Neural cell (in vitro differentiated cells): Measurements from ENCODE around the gene HIC1.

Experiments
- EP300 ChIP-seq: fragments of 450-650 bp; conservative IDR thresholded peaks from 2 replicates; pipeline ENCODE4 v1.6.1; 2014; ENCODE audit warnings: antibody characterized with exemption, mild to moderate bottlenecking, moderate library complexity; ENCODE audit not compliant: poor library complexity, severe bottlenecking
- EZH2 ChIP-seq: fragments of 200-600, 300-800 bp; shearing (Covaris generic), sonication (generic); IDR thresholded peaks from 2 replicates; pipeline ENCODE4 v1.6.1; 2014; ENCODE audit warnings: antibody characterized with exemption, low read length, borderline replicate concordance, mild to moderate bottlenecking; ENCODE audit not compliant: insufficient read depth, poor library complexity, severe bottlenecking
- POLR2AphosphoS5 ChIP-seq: IDR thresholded peaks from 2 replicates; pipeline ENCODE4 v1.6.1; 2012
- REST ChIP-seq: IDR thresholded peaks from 2 replicates; pipeline ENCODE4 v1.6.1; 2012; ENCODE audit warnings: borderline replicate concordance
- TAF1 ChIP-seq: IDR thresholded peaks from 2 replicates; pipeline ENCODE4 v1.6.1; 2012; ENCODE audit warnings: low read depth
- TF ChIP-seq, protein P1 (sequence below): fragments of 450-650 bp; IDR thresholded peaks from 2 replicates; pipeline ENCODE4 v1.5.1; 2014; ENCODE audit warnings: antibody characterized with exemption, mild to moderate bottlenecking, moderate library complexity; ENCODE audit not compliant: poor library complexity, severe bottlenecking

GRCh38 chr17:2025622-2026309, 29.1 kb upstream of the HIC1 start:
- TF ChIP-seq, protein P1, sequence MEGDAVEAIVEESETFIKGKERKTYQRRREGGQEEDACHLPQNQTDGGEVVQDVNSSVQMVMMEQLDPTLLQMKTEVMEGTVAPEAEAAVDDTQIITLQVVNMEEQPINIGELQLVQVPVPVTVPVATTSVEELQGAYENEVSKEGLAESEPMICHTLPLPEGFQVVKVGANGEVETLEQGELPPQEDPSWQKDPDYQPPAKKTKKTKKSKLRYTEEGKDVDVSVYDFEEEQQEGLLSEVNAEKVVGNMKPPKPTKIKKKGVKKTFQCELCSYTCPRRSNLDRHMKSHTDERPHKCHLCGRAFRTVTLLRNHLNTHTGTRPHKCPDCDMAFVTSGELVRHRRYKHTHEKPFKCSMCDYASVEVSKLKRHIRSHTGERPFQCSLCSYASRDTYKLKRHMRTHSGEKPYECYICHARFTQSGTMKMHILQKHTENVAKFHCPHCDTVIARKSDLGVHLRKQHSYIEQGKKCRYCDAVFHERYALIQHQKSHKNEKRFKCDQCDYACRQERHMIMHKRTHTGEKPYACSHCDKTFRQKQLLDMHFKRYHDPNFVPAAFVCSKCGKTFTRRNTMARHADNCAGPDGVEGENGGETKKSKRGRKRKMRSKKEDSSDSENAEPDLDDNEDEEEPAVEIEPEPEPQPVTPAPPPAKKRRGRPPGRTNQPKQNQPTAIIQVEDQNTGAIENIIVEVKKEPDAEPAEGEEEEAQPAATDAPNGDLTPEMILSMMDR: peak; percentile 68
- TF ChIP-seq EZH2 (no peak), EP300 (no peak), POLR2AphosphoS5 (no peak), REST (no peak), TAF1 (peak; percentile 9)
